Fibroblast of peridontal ligament (primary cell): ENCODE data around the gene APIP.

ENCODE experiments used
- DNase-seq: peaks from one replicate; pipeline ENCODE4 v3.0.0-alpha.2; 2010; ENCODE audit errors: extremely low read depth

The APIP gene, protein sequence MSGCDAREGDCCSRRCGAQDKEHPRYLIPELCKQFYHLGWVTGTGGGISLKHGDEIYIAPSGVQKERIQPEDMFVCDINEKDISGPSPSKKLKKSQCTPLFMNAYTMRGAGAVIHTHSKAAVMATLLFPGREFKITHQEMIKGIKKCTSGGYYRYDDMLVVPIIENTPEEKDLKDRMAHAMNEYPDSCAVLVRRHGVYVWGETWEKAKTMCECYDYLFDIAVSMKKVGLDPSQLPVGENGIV

DNA sequence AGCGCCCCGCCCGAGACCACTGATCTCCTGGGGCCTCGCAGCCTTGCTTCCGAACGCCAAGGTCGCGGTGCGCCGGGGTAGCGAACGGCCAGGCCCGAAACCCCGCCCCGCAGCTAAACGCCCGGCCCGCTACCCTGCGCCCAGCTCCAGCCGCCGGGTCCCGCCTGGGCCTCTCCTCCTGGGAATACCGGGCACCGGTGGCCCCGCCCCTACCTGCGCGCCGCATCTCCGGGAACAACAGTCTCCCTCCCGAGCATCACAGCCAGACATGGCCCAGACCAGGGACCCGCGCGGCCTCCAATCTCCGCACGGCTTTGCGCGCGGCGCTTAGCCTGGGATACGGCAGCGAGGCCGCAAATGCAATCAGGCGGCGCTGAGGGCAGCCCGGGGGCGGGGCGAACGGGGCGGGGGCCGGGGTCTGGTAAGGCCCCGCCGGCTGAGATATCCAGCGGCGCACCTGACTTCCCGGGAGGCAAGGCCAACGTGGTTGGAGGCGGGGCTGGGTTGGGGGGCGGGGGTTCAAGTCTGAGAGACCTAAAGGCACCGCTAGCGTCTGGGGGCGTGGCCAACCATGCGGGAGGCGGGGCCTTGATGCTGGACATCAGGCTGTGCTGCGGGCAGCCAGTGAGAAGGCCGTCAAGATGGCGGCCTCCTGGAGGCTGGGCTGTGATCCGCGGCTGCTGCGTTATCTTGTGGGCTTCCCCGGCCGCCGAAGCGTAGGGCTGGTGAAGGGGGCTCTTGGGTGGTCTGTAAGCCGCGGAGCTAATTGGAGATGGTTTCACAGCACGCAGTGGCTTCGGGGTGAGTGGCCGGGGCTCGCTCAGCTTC is at the start of gene APIP, which contains the start of gene PDHX:
TSS of gene APIP (minus strand) at position 365 of the 828 bp plus-strand sequence. CDS start at position 270, 95 bp downstream.
TSS of gene PDHX (plus strand) at position 604 of the 828 bp plus-strand sequence. CDS start at position 642, 38 bp downstream.
- DNase-seq = peak; percentile 98

DNA sequence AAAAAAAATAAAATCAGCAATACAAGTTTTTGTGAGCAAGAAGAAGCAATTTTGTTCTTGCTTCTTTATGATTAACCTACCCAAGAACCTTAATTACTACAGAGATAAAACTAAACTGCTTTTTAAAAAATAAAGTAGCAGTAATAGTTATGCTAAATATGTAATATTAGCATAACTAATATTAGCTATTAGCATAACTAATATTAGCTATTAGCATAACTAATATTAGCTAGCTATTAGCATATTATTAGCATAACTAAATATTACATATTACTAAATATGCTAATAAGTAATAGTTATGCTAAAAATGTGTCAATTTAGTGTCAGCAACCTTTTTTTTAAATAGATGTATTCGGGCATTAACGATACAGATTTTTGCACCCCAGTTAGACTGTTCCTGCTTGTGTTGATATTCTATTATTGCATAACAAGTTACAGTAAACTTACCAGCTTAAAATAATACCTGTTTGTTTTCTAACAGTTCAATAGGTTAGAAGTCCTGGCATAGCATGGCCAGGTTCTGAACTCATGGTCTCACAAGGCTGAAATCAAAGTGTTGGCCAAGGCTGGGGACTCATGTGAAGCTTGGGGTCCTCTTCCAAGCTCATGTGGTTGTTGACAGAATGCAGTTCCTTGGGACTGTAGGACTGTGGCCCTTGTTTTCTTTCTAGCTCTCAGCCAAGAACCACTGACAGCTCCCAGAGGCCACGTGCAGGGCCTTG is 48.6 kb upstream of the APIP start:
- DNase-seq = no peak

DNA sequence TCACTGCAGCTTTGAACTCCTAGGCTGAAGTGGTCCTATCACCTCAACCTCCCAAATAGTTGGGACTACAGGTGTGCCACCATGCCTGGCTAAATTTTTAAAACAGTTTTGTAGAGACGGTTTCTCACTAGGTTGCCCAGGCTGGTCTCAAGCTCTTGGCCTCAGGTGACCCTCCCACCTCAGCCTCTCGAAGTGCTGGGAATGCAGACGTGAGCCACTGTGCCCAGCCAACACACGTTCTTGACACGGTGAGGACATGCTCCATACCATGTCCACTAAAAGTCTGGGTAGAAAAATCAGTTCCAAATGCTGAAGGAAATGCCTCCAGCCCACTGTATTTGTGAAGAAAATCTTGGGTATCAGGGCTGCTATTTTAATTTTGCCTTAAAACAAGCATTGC is 47.2 kb upstream of the APIP start:
- no peak for DNase-seq

DNA sequence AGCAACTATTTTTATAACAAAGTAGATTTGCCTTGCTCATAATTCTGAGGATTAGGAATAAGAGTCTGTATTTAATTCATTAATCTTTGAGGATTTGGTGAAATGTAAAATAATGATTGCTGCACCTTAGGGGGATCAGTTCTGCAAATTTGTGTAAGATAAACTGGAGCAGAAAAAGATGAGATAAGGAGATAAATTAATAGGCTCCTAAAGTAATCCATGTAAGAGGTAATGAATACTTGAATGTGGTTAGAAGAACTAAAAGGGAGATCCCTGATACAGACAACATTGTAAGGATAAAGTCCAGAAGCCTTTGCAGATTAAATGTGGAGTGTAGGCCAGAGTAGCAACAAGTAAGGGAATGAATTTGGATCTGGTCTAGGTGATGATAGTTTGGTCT is 45.9 kb upstream of the APIP start:
- DNase-seq = no peak

DNA sequence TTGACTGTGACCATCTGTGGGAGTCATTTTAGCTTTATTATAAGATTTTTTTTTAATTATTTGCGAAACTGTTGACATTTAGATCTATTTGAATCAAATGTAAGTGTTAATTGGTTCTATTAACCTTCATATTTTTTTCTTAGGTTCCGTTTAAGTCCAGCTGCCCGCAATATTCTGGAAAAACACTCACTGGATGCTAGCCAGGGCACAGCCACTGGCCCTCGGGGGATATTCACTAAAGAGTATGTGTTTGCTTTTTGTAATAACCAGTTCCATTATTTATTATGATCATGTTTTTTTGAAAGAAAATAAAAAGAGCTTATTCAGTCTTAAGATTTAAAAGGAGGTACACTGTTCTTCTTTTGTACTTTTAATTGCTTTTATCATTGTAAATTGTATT is 44.1 kb upstream of the APIP start:
- DNase-seq = peak; percentile 14

DNA sequence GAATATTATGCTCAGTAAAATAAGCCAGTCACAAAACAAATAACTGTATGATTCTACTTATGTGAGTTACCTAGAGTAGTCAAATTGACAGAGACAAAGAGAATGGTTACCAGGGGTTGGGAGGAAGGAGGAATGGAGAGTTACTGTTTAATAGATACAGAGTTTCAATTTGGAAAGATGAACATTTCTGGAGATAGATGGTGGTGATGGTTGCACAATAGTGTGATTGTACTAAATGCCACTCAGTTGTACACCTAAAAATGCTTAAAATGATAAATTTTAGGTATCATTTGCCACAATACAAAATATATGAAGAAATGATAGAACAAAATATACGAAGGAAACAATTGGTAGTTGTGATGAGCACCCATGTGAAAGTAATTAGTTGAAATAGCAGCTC is 43.6 kb upstream of the APIP start:
- DNase-seq = no peak

DNA sequence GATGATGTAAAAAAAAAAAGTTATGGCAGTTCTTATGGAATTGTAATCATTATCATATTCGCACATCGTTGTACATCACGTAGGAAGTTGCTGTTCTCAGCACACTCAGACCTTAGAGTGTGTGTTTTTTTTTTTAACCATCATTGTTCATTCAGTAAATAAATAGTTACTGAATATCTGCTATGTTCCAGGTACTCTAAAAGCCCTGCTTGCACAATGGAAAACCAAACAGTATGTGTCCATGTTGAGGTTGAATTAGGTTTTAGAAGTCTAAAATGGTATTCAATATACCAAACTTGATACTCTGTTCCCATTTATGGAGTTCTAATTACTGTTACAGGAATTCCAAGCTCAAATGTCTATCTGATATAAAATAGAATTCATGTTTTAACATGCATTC is 41.4 kb upstream of the APIP start:
- no peak for DNase-seq

DNA sequence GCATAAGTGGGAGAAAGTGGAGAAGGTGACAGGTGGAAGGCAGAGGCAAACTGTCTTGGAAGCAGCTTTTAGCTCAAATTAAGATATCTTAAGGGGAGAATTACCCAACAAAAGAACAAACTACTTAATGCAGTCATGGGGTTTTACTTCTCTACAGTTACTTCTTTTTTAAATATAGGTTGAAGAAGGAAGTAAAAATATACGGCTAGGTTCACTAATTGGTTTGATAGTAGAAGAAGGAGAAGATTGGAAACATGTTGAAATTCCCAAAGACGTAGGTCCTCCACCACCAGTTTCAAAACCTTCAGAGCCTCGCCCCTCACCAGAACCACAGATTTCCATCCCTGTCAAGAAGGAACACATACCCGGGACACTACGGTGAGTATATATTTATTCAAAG is 41.0 kb upstream of the APIP start:
- no peak for DNase-seq

DNA sequence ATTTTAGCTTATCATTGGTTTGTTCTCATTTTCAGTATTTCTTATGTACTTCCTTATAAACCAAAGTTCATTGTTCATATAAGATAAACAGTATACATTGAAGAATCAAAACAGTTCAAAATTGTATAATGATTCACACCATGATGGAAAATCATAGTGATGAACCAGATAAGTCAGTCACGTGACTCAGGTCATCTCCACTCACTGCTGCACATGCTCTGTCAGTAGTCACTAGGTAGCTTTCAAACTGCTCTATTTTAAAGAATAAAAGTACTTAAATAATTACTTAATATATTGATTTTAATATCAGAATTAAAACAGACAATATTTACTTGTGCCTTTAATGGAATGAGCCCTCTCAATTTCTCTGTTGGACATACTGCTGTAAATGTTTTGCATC is 37.8 kb upstream of the APIP start:
- no peak for DNase-seq

DNA sequence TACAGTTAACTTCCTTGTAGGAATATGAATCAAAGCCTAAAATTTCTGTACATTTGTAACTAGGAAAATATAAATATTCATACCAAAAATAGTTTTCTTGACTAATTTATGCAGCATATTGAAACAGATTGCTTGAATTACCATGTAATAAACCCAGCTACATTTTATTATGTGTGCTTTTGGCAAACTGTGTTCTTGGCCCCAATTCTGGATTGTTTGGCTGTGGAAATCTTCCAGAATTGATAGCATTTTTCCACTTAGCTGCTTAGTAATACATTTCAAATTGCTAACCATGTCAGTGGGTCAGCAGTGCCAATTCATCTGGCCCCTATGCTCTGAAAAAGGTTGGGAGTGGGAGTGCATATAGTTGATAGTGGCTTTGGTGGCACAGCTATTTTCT is 32.5 kb upstream of the APIP start:
- peak; percentile 84 for DNase-seq

DNA sequence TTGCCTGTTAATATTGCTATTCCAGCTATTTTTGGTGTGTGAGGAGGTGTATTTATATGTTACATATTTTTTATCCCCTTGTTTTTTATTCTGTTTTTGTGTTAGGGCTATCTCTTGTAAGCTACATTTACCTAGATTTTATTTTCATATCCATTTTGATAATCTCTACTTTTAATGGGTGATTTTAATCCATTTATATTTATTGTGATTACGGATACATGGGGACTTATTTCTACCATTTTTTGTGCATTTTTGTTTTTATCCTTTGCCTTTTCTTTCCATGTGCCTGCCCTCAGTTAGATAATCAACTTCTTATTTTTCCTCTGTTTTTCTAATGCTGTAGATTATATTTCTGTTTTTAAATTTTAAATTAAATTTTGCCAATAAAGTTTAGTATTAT is 28.5 kb upstream of the APIP start:
- no peak for DNase-seq

DNA sequence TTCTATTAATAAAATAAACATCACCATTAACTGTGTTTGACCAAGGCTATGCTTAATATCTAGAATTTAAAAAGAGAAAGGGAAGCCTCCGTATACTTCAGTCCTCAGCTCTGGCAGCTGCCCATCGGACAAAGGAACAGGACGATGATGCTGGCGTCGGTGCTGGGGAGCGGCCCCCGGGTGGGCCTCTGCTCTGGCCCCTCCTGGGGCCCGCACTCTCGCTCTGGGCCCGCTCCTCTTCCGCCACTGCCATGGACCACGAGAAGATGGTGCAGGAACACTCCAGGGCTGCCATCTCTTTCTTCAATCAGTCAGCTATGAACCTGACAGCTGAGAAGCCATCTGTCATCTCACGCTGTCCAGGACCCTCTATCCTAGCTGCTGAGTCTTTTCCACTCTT is 25.5 kb upstream of the APIP start:
- DNase-seq = no peak

DNA sequence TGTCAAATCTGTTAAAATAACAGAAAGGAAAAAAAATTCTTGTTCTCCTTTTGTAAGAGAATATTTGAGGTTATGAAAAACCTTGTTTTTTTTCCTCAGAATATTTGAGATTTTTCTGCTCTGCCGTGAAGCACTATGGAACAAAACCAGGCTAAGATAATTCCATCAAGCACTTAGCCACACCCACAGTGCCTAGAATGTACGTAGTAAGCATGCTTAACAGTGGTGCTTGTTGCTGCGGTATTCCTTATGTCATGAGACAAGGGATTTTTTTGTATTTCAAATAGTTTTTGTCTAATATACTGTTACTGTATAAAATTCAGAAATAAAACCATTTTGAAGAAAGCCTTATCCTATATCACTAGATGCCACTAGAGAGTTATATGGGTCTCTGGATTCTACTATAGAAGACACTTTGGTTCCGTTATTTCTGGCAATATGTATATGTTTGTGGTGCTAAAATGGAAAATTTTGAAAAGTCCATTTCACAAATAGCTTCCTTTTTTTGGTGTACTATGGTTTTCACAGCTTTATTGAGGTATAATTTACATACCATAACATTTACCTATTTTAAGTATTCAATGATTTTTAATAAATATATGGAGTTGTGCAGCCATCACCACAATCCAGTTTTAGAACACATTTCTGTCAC is 24.0 kb upstream of the APIP start:
- DNase-seq = peak; percentile 81

DNA sequence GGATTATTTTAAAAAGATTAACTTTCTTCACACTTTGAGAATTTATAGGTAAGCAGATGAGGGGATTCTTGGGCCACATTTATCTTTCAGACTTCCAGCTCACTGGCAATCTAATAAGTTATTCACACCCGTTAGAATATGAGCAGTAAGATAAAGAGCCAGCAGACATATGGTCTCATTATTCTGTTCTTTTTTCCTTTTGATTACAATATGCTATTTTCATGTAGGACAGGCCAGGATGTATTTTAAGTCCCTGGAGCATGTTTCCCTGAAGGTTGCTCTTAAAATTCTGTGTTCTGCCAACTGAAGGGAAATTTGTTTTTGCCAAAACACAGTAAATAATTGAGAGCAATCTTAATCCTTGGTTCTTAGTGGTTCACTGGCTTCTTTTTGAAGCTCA is 22.4 kb upstream of the APIP start:
- DNase-seq = no peak

DNA sequence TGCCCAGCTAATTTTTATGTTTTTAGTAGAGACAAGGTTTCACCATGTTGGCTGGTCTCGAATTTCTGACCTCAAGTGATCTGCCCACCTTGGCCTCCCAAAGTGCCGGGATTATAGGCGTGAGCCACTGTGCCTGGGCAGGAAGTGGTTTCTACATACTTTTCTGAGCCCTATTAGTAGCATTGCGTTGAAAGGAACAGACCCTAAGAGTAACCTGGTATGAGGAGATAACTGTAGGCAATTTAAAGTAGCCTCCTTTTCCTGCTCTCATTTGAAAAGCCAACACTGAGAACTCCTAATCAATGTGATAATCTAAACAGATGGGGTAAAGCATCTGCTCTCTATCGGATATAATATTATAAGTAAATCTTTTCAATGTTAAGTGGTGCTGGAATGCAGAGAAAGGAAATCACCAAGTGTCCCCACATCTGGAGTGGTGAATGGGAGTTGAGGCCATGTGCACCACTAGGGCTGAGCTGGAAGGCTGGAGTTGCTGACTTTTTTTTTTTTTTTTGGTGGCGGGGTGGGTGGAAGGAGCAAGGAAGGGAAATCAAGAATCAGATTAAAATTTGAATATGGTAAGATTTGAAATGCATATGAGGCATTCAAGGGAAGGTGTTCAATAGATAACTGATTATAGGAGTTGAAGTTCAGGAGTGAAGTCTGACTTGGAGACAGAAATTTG is 20.9 kb upstream of the APIP start:
- DNase-seq = no peak

DNA sequence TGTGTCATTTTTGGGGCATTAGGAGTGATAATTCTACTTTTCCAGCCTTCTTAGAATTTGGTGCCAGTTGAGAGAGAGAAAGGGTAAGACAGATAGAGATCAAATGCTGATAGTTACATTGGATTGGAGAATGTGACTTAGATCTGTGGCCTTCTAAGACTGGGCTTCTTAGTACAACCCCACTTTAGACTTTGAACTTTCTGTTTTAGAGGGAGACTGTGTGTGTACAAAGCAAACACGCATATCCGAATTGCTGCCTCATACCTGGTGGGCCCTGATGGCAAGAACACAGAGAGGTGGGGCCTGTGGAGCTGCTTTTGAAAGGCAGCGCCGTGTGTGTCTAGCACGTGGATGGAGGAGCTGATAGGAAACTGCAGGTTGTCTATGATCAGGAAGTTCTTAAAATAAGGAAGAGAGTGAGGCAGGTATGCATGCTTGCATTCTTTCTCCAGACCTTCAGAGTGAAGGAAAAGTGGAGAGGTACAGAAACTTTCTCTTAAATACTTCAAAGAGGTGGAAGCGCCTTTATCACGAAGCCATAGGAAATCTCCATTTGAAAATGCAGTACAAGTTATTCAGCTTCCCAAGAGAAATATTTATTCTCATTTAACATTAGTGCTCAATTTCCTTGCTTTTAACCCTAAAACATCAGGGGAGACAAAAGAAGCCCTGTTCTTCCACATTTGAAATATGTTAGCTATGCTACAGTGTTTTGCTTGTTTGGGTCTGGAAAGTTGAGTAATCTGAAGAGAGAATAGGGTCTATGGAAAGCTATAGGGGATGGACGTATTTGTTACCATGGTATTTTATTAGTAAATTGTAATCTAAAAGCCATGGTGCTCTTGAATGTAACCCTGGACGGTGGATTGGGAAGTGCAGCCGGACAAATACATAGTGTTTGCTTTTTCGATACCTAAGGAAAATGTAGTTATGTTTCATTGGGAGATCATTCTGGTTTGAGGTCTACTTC is 13.9 kb upstream of the APIP start:
- no peak for DNase-seq

DNA sequence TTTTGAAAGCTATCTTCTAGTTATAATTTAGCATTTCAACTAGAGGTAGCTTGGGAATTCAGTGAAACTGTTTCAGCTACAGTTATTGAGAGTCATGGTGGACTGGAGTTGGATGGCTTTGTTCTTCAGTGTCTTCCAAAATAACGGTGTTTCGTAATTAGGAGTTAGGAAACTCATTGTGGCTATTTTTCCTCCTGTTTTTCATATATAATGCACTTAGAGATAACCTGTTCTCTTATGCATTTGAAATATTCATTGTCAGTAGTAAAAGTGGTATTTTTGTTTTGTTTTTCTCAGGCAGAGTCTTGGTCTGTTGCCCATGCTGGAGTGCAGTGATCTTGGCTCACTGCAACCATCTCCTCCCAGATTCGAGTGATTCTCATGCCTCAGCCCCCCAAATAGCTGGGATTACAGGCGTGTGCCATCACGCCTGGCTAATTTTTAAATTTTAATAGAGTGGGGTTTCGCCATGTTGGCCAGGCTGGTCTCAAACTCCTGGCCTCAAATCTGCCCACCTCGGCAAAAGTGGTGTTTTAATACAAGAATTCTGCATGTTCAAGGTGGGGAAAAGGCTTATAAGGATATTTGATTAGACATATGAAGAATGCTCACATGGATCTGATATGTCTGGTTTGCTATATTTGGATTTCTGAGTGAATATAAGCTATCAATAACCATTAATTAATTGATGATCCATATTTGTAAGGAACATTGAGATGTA is 12.9 kb upstream of the APIP start:
- peak; percentile 15 for DNase-seq

DNA sequence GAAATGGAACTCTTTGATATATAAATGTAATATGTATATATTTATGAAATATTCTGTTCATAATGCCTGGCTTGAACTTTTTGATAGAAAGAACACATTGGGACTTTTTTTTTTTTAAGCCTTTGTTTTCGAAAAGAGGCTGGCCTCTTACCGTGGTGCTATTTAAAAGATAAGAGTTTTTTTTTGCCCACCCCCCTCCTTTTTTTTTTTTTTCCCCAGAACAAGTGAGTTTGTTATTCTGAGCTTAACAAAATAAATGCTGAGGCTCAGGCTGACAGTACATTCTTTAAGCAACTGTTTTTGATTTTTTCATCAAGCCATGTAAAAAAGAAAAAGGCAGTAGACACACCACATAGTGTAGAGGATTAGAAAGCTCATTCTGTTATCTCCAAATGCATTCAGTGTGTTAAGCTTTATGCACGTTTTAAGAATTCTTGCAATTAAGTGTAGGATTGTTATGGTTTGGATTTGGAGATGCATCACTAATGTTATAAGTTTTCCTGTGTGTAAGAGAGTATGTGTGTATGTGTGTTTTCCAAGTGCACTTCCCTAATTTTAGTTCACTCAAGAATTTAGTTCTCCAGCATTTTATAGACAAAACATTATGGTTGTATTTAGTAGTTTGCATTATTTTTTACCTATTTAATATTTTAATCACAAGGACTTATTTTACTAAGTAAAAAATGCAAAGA is 12.2 kb upstream of the APIP start:
- DNase-seq = peak; percentile 23

DNA sequence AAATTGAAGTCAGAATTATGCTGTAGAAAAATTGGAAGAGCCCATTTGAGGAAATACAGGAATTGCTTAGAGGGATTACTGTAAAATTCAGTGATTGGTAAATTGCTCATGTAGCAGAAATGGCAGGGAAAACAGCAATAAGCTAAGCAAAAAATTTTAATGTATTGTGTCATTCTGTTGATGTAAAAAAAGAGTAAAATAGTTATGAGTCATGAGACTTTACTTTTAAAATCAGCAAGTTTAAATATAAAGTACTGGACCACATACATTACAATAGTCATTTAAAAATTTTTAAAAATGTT is 10.6 kb upstream of the APIP start:
- DNase-seq = peak; percentile 72
